ENCODE results near the gene CWF19L1. TPM values are rescaled to one million over a fixed set of nuclear protein-coding genes. Genes with fewer than 3 reads are reported as not detected.
A peak's percentile ranks its signal among the peaks of the same experiment; 100 is the strongest.

CWF19L1 gene
- total RNA-seq, 1 experiment from 2014 or later: 38.0 TPM

- H3K14ac ChIP-seq (ENCODE audit: insufficient read depth, low read length): no peak overlapping the region
- Mint-ChIP-seq H3K27ac (peak overlapping the region in 1 of 3 experiments; percentile 23; a peak in 1 of 7 replicates), H3K9me3 (no peaks in the 10 kb centered on the region), H3K27me3 (ENCODE audit: low read depth) (no peaks in the 10 kb centered on the region), H3K4me3 (no peak overlapping the region), H3K4me1 (peaks cover 0 to 6% of the 10 kb centered on the region in 2 experiments; a peak in 1 of 4 replicates), H3K36me3 (ENCODE audit: insufficient read depth in 1 of 3, low read depth in 3 of 3) (peaks cover 3 to 63% (median 45%) of the 10 kb centered on the region in 3 experiments; a peak in 6 of 7 replicates)
- H3K23me2 ChIP-seq (ENCODE audit: insufficient read length, low read depth, low read length, poor library complexity, severe bottlenecking): no peaks in the 10 kb centered on the region
- H2BK5ac ChIP-seq (ENCODE audit: insufficient read length, low read length): no peak overlapping the region
- H3K9me3 ChIP-seq (ENCODE audit: control insufficient read depth, low read depth, low read length): no peaks in the 10 kb centered on the region
- no peak overlapping the region for H3K9ac ChIP-seq (ENCODE audit: extremely low read depth, insufficient read length, low read length)
- H3K18ac ChIP-seq (ENCODE audit: insufficient read length, low read depth, low read length): no peak overlapping the region
- no peaks in the 10 kb centered on the region for H3K79me2 ChIP-seq (ENCODE audit: insufficient read depth, low read length)
- H3K27me3 ChIP-seq (ENCODE audit: insufficient read depth, low read length): no peaks in the 10 kb centered on the region
- H3K4ac ChIP-seq (ENCODE audit: low read depth, low read length): no peak overlapping the region
- H2AFZ ChIP-seq (ENCODE audit: low read length): no peak overlapping the region
- H4K20me1 ChIP-seq (ENCODE audit: control insufficient read depth, insufficient read depth, insufficient read length): no peaks in the 10 kb centered on the region
- no peak overlapping the region for H3T11ph ChIP-seq (ENCODE audit: low read length)
- H2AK5ac ChIP-seq (ENCODE audit: insufficient read length, low read length): no peak overlapping the region
- DNase-seq: no peak
- H3K4me2 ChIP-seq (ENCODE audit: insufficient read depth, insufficient read length, low read length): no peak overlapping the region
- no peak overlapping the region for H4K91ac ChIP-seq (ENCODE audit: insufficient read length, low read depth, low read length)
- no peak overlapping the region for H4K8ac ChIP-seq (replicated peaks; ENCODE audit: insufficient read length, low read depth, low read length)
- no peak overlapping the region for H4K5ac ChIP-seq (ENCODE audit: insufficient read length, low read depth, low read length)
- H2BK20ac ChIP-seq (ENCODE audit: low read depth, low read length, poor library complexity, severe bottlenecking): no peak overlapping the region
- TF ChIP-seq CTCF (conservative IDR thresholded peaks at IDR 0.05): no peak
- H3K23ac ChIP-seq (ENCODE audit: insufficient read length, low read depth, low read length): no peak overlapping the region
- H3K56ac ChIP-seq (ENCODE audit: insufficient read length, low read depth, low read length): no peak overlapping the region
- WGBS (ENCODE audit: extremely low coverage, insufficient read length, low lambda C conversion rate): no CpG with 5 or more reads among the region's 9 CpGs
- no peak overlapping the region for H2BK12ac ChIP-seq (ENCODE audit: insufficient read length, low read depth, low read length)
- no peak overlapping the region for H2BK120ac ChIP-seq (ENCODE audit: low read depth, low read length, poor library complexity, severe bottlenecking)
- no peaks in the 10 kb centered on the region for H3K4me1 ChIP-seq (ENCODE audit: insufficient read depth, low read length)
- H3K27ac ChIP-seq (ENCODE audit: insufficient read length, low read depth, low read length): no peak overlapping the region
- no peak overlapping the region for H2BK15ac ChIP-seq (ENCODE audit: low read depth, low read length)
- H3K79me1 ChIP-seq (ENCODE audit: insufficient read depth, low read depth, low read length, poor library complexity, severe bottlenecking): no peaks in the 10 kb centered on the region
Measured at GRCh38 chr10:100208276-100208675, 59.2 kb downstream of the CWF19L1 start.
